Suprapubic skin (tissue), 4 donors: ENCODE results near the gene DTNBP1. TPM values are rescaled to one million over a fixed set of nuclear protein-coding genes. Genes with fewer than 3 reads are reported as not detected.

ENCODE experiments used
- DNase-seq, 2 donors: peaks; one replicate each; pipeline ENCODE4 v3.0.0-alpha.2; 2019; ENCODE audit warnings: low spot score in 2 of 2
- H3K27ac ChIP-seq: fragments of 200-600 bp; sonication (generic); one replicate; pipeline ENCODE4 v1.5.1; 2019
- H3K27me3 ChIP-seq: fragments of 200-600 bp; sonication (generic); one replicate; pipeline ENCODE4 v1.5.1; 2019
- H3K36me3 ChIP-seq: fragments of 200-600 bp; sonication (generic); one replicate; pipeline ENCODE4 v1.5.1; 2019
- H3K4me1 ChIP-seq: fragments of 200-600 bp; sonication (generic); one replicate; pipeline ENCODE4 v1.5.1; 2019
- H3K4me3 ChIP-seq: fragments of 200-600 bp; sonication (generic); one replicate; pipeline ENCODE4 v1.5.1; 2019; ENCODE audit warnings: mild to moderate bottlenecking
- H3K9me3 ChIP-seq: fragments of 200-600 bp; sonication (generic); one replicate; pipeline ENCODE4 v1.5.1; 2019
- CTCF ChIP-seq, 2 donors: fragments of 200-600 bp in 1 of 2; fragments of 450-650 bp in 1 of 2; sonication (generic) in 1 of 2; IDR thresholded peaks; one replicate each; pipeline ENCODE4 v1.5.1; 2016 to 2019; ENCODE audit warnings: antibody characterized with exemption in 2 of 2, mild to moderate bottlenecking in 1 of 2, moderate library complexity in 1 of 2
- EP300 ChIP-seq: sonication (generic); formaldehyde crosslinking; IDR thresholded peaks from one replicate; pipeline ENCODE4 v1.6.1; 2017; ENCODE audit warnings: antibody characterized with exemption
- POLR2A ChIP-seq, 2 donors: fragments of 450-650 bp; IDR thresholded peaks; one replicate each; pipeline ENCODE4 v1.6.1; 2017; ENCODE audit warnings: antibody characterized with exemption in 2 of 2, mild to moderate bottlenecking in 2 of 2, moderate library complexity in 2 of 2
- POLR2AphosphoS5 ChIP-seq, 3 donors: sonication (generic); formaldehyde crosslinking; IDR thresholded peaks; one replicate each; pipeline ENCODE4 v1.6.1; 2017; ENCODE audit warnings: antibody characterized with exemption in 3 of 3
- WGBS: methylation state at CpG from one replicate; pipeline ENCODE4 v1.1.5; 2018; 5-methylcytosine and 5-hydroxymethylcytosine counted together
- total RNA-seq, 4 donors: library from RNA; depleted of rRNA; stranded (reverse); fragments of >200 nt; gene quantifications; one replicate each; pipeline ENCODE4 v1.1.0, GENCODE V29; 2016

The DTNBP1 gene
- total RNA-seq, 4 donors from 2014 or later = 12.7 to 17.1 (median 16.4) TPM

DNA sequence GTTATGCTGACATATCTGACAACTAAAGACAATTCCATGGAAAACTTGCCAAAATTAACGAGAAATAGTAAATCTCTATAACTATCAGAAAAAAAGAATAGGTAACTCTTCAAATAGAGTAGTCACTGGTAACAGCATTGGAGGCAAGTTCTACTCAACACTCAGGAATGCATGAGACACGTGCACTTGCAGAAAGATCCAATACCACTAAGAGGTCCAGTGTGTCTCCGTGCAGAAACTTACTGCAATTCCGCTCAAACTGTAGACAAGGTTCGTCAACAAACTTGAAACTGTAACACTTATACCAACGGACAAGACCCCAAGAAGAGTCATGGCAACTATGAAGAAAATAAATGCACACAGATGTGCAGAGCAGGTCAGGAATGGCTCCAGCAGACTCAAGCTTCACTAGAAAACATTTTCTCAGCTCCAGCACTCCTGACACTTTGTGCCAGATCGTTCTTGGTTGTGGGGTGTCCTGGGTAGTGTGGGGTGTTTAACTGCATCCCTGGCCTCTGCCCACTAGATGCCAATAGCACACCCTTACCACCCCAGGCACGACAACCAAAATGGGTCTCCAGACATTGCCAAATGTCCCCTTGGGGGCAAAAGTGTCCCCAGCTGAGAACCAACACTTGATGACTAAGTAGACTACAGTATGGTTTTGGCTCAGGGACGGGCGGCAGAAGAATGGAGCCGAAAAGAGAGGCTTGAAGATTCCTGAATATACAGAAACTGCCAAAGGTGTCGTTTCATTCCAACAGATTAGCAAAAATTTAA lies 134.8 kb downstream of the DTNBP1 start:
- no peak for DNase-seq
- Histone ChIP-seq H3K4me3 (no peak overlapping the region), H3K36me3 (peaks cover 41% of the 10 kb centered on the region), H3K27me3 (no peaks in the 10 kb centered on the region), H3K4me1 (no peaks in the 10 kb centered on the region), H3K27ac (no peak overlapping the region), H3K9me3 (no peaks in the 10 kb centered on the region)
- TF ChIP-seq EP300 (no peak), POLR2AphosphoS5 (IDR thresholded peaks at IDR 0.05) (no peak), CTCF (IDR thresholded peaks at IDR 0.05) (no peak), POLR2A (IDR thresholded peaks at IDR 0.05) (no peak)
- 82% methylated on average over 12 of the region's 12 CpGs for WGBS

DNA sequence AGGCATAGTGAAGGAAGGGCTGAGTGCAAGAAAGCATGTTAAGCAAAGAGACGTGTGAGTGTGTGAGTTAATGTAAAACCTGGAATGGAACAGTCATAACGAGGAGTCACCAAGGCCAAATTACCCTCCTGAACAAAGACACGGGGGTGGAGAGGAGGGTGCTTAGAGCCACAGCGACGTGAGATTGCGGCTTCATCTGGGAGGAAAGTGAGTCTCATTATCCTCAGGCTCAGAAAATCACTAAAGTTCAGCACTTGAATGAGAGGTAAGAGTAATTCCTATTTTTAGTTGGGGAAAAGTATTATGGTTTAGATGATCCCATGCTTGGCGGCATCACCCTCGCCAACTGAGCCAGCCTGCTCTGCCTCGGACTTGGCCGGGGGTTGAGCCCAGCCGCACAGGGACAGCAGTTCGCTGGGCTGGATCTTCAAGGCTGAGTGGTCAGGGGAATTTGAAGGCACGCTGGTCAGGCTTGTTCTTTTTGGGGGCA lies 136.6 kb downstream of the DTNBP1 start:
- H3K36me3 ChIP-seq = peaks cover 41% of the 10 kb centered on the region
- 96% methylated on average over 13 of the region's 13 CpGs for WGBS

GRCh38 chr6:15524861-15525401 lies 137.9 kb downstream of the DTNBP1 start:
- Histone ChIP-seq H3K4me3 (no peak overlapping the region), H3K4me1 (peaks cover 18% of the 10 kb centered on the region), H3K9me3 (no peaks in the 10 kb centered on the region), H3K27me3 (no peaks in the 10 kb centered on the region), H3K27ac (no peak overlapping the region), H3K36me3 (peaks cover 43% of the 10 kb centered on the region)
- TF ChIP-seq EP300 (no peak), POLR2AphosphoS5 (IDR thresholded peaks at IDR 0.05) (no peak), CTCF (IDR thresholded peaks at IDR 0.05) (no peak), POLR2A (IDR thresholded peaks at IDR 0.05) (no peak)
- DNase-seq = peak in 1 of 2 donors; percentile 42
- 92% methylated on average over 14 of the region's 14 CpGs for WGBS

More for the DNA sequence above, 136.6 kb downstream of the DTNBP1 start:
- Histone ChIP-seq H3K4me3 (no peak overlapping the region), H3K9me3 (no peaks in the 10 kb centered on the region), H3K27ac (no peak overlapping the region), H3K27me3 (no peaks in the 10 kb centered on the region), H3K4me1 (peaks cover 15% of the 10 kb centered on the region)
- no peak for TF ChIP-seq POLR2A (IDR thresholded peaks at IDR 0.05)
- DNase-seq = no peak

- Histone ChIP-seq H3K27me3 (no peaks in the 10 kb centered on the region), H3K36me3 (peaks cover 50% of the 10 kb centered on the region), H3K27ac (no peak overlapping the region), H3K9me3 (no peaks in the 10 kb centered on the region), H3K4me3 (no peak overlapping the region), H3K4me1 (peaks cover 18% of the 10 kb centered on the region)
- WGBS = 96% methylated on average over 23 of the region's 23 CpGs
- TF ChIP-seq CTCF (IDR thresholded peaks at IDR 0.05) = no peak
- TF ChIP-seq POLR2AphosphoS5 (IDR thresholded peaks at IDR 0.05) = no peak
- TF ChIP-seq POLR2A (IDR thresholded peaks at IDR 0.05) = no peak
- no peak for TF ChIP-seq EP300
- DNase-seq = peak in 1 of 2 donors; percentile 39
Measured at GRCh38 chr6:15523679-15524630, 138.9 kb downstream of the DTNBP1 start.

DNA sequence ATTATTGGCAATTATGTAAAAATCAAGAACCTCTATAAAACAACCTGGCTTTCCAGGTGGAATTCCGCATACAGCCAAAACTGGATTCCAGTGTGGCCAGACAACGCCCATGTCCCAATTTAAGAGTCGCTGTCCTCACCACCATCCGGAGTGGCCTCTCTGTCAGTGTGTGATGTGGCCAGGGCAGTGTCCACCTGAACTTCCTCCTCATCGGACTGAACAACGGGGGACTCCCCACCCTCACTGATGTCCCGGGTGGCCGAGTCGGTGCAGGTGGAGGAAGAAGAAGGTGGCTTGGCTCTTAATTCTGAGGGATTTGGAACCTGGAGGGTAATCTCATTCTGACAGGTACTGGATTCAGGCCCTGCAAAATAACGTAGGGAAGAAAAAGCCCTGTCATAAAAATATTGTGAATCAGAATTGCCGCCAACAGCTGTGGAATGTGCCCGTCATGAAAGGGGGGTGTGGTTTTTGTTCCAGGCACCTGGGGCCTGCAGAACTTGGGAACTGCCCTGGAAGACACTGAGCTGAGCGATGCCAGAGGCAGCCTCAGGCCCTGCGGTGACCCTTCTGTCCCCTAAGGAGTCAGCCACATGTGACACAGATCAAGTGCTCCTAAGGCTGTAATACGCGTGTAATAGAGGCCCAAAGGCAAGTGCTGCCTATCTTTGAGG lies 139.8 kb downstream of the DTNBP1 start:
- 78% methylated on average over 16 of the region's 16 CpGs for WGBS
- Histone ChIP-seq H3K36me3 (peaks cover 59% of the 10 kb centered on the region), H3K27ac (no peak overlapping the region)

More for the DNA sequence above, 139.8 kb downstream of the DTNBP1 start:
- TF ChIP-seq CTCF (IDR thresholded peaks at IDR 0.05) (no peak), POLR2A (IDR thresholded peaks at IDR 0.05) (no peak), EP300 (no peak), POLR2AphosphoS5 (IDR thresholded peaks at IDR 0.05) (no peak)
- peak in 1 of 2 donors; percentile 50 for DNase-seq
- no peak overlapping the region for H3K4me3 ChIP-seq
- no peaks in the 10 kb centered on the region for H3K9me3 ChIP-seq
- H3K4me1 ChIP-seq = peaks cover 18% of the 10 kb centered on the region
- no peaks in the 10 kb centered on the region for H3K27me3 ChIP-seq
